ENCODE data around the gene CDON.
"Not testable (repeated sequence)": the region's sequence is repeated elsewhere in the genome, so short reads cannot be mapped to it uniquely, and the experiment has no call there.

CDON gene

DNA sequence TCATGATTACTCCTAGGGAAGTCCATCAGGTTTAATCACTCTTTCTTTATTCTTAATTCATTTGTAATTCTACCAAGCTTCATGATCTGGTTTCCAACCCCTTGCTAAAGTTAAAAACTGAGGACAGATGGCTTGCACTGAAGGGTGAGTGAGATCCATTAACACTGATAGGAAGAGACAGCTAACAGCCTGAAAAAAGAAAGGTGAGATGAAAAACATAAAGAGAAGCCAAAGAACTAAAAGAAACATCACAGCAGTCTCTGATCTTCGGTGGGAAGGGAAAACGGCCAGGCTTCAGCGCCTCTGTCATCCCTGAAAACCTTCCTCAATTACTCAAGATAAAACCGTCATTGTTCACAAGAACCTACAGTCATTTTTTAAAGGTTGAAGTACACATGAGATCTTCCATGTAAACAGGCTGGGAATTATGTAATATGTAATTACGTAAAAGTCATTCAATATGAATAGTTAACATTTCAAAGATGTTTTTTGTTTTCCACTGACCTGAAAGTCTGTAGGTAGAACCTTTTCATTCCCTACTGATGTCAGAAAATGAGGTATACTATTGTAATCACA, 75.5 kb downstream of the CDON start:
- no peak for DNase-seq (ENCODE audit: extremely low read depth, insufficient read length)
- Histone ChIP-seq H3K36me3 (ENCODE audit: control insufficient read depth, insufficient read depth, low read length) (no peaks in the 10 kb centered on the region), H3K27me3 (replicated peaks; ENCODE audit: control insufficient read depth, insufficient read depth, low read length) (no peaks in the 10 kb centered on the region), H3K4me3 (replicated peaks; ENCODE audit: low read depth, low read length) (no peak overlapping the region)
- TF ChIP-seq, protein P1, sequence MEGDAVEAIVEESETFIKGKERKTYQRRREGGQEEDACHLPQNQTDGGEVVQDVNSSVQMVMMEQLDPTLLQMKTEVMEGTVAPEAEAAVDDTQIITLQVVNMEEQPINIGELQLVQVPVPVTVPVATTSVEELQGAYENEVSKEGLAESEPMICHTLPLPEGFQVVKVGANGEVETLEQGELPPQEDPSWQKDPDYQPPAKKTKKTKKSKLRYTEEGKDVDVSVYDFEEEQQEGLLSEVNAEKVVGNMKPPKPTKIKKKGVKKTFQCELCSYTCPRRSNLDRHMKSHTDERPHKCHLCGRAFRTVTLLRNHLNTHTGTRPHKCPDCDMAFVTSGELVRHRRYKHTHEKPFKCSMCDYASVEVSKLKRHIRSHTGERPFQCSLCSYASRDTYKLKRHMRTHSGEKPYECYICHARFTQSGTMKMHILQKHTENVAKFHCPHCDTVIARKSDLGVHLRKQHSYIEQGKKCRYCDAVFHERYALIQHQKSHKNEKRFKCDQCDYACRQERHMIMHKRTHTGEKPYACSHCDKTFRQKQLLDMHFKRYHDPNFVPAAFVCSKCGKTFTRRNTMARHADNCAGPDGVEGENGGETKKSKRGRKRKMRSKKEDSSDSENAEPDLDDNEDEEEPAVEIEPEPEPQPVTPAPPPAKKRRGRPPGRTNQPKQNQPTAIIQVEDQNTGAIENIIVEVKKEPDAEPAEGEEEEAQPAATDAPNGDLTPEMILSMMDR (IDR thresholded peaks at IDR 0.05; ENCODE audit: insufficient read depth, low read length, poor library complexity, severe bottlenecking) = no peak

DNA sequence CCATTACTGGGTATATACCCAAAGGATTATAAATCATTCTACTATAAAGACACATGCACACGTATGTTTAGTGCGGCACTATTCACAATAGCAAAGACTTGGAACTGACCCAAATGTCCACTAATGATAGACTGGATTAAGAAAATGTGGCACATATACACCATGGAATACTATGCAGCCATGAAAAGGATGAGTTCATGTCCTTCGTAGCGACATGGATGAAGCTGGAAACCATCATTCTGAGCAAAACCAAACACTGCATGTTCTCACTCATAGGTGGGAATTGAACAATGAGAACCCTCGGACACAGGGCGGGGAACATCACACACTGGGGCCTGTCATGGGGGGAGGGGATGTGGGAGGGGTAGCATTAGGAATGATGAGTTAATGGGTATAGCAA, 76.7 kb downstream of the CDON start:
- DNase-seq (ENCODE audit: extremely low read depth, insufficient read length); H3K4me3 ChIP-seq (replicated peaks; ENCODE audit: low read depth, low read length); H3K36me3 ChIP-seq (ENCODE audit: control insufficient read depth, insufficient read depth, low read length); H3K27me3 ChIP-seq (replicated peaks; ENCODE audit: control insufficient read depth, insufficient read depth, low read length): not testable (repeated sequence)

DNA sequence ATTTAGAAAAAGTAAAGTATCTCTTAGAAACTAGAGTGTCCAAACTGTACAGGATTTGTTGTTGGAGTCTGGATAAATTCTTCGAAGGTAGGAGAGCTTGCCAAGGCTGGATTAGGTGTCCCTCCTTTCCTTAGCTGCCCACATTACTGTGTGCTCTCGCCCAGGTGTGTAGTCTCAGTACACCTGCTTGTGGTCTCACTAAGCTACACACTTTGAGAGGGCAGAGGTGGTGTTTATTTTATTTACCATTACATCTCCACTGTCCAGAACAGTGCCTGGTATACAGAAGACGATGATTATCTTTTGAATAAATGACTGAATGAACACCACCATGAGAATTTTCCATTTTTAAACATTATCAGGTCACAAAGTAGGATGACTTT, 80.3 kb downstream of the CDON start:
- no peaks in the 10 kb centered on the region for H3K36me3 ChIP-seq (ENCODE audit: control insufficient read depth, insufficient read depth, low read length)

DNA sequence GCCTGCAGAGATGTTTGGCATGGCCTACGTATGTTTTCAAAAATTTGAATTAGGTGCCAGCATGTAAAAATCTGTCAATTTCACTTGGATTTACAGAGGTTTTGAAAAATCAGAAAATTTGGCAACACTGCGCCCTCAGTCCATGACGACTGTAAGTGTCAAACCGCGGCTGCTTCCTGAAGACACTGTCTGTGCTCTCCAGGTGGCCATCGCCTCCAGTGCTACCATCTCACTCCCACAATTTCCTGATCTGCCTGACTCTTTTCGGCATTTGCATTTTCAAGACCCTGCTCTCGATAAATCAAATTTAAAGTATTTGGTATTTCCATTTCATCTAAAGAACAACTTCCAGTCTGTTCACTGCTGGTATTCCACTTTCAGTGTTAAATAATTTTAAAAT, 82.2 kb downstream of the CDON start:
- TF ChIP-seq, protein P1 (IDR thresholded peaks at IDR 0.05; ENCODE audit: insufficient read depth, low read length, poor library complexity, severe bottlenecking) = no peak
- DNase-seq (ENCODE audit: extremely low read depth, insufficient read length) = no peak
- H3K27me3 ChIP-seq (replicated peaks; ENCODE audit: control insufficient read depth, insufficient read depth, low read length) = no peaks in the 10 kb centered on the region
- no peak overlapping the region for H3K4me3 ChIP-seq (replicated peaks; ENCODE audit: low read depth, low read length)
- no peaks in the 10 kb centered on the region for H3K36me3 ChIP-seq (ENCODE audit: control insufficient read depth, insufficient read depth, low read length)

More for the DNA sequence above, 80.3 kb downstream of the CDON start:
- Histone ChIP-seq H3K27me3 (replicated peaks; ENCODE audit: control insufficient read depth, insufficient read depth, low read length) (no peaks in the 10 kb centered on the region), H3K4me3 (replicated peaks; ENCODE audit: low read depth, low read length) (no peak overlapping the region)
- no peak for DNase-seq (ENCODE audit: extremely low read depth, insufficient read length)
- TF ChIP-seq, protein P1 (IDR thresholded peaks at IDR 0.05; ENCODE audit: insufficient read depth, low read length, poor library complexity, severe bottlenecking) = no peak

DNA sequence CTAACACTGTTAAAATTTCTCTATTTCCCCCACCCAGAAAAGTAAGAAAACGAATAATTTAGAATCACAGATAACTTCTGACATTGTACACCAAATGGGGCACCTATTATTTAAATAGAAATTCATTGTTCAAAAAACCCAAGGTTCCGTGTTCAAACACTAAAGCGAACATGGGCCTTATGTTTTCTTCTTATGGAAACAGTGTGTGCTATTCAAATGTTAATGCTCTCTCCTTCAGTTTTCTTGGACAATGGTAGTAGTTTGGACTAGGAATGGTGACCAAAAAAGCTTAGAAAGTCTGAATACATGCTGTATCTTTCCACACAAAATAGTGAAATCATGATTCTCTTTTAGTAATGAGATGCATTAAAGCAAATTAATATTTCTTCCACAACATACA, 83.2 kb downstream of the CDON start:
- no peak for DNase-seq (ENCODE audit: extremely low read depth, insufficient read length)
- H3K4me3 ChIP-seq (replicated peaks; ENCODE audit: low read depth, low read length) = no peak overlapping the region
- H3K27me3 ChIP-seq (replicated peaks; ENCODE audit: control insufficient read depth, insufficient read depth, low read length) = no peaks in the 10 kb centered on the region
- TF ChIP-seq, protein P1 (IDR thresholded peaks at IDR 0.05; ENCODE audit: insufficient read depth, low read length, poor library complexity, severe bottlenecking) = no peak
- H3K36me3 ChIP-seq (ENCODE audit: control insufficient read depth, insufficient read depth, low read length) = no peaks in the 10 kb centered on the region

DNA sequence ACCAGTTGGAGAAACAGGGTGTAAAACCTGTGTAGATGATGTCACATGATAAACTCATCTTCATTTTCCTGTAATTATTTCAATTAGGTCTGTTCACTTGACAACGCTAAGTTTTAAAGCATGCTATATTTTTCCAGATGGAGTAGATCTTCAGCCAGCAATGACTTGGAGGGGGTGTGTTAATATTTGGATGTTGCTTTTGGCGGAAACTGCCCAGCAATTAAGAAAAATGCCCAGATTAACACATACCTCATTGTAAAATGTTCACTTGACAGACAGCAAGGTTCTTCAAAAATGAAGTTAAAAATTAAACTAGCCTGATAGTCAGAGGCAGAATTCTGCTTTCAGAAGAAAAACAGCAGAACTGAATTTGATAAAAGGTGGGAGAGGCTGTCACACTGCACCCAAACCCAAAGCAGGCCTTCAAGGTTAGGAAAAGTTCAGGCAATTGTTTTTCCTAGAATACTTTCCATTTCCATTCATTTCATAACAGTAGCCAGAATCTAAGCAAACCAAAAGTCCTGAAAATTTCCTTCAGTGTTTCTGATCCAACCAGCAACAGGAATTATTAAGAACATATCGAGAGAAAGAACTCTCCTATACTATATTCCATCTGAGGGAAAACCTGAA, 83.8 kb downstream of the CDON start:
- TF ChIP-seq, protein P1 (IDR thresholded peaks at IDR 0.05; ENCODE audit: insufficient read depth, low read length, poor library complexity, severe bottlenecking) = no peak
- Histone ChIP-seq H3K4me3 (replicated peaks; ENCODE audit: low read depth, low read length) (no peak overlapping the region), H3K36me3 (ENCODE audit: control insufficient read depth, insufficient read depth, low read length) (no peaks in the 10 kb centered on the region), H3K27me3 (replicated peaks; ENCODE audit: control insufficient read depth, insufficient read depth, low read length) (no peaks in the 10 kb centered on the region)
- no peak for DNase-seq (ENCODE audit: extremely low read depth, insufficient read length)

Data from GM06990 (cell line).